HepG2 (cell line): ENCODE data around the gene CARS2. TPM values are rescaled to one million over a fixed set of nuclear protein-coding genes. Genes with fewer than 3 reads are reported as not detected.

Source experiments
- ARNTL ChIP-seq: sonication (generic); formaldehyde crosslinking; IDR thresholded peaks from 2 replicates; pipeline ENCODE4 v1.4.0; 2020; ENCODE audit warnings: mild to moderate bottlenecking, missing genetic modification reagents
- ATF3 ChIP-seq: sonication (generic); formaldehyde crosslinking; IDR thresholded peaks from 2 replicates; pipeline ENCODE4 v1.4.0; 2020; ENCODE audit warnings: missing genetic modification reagents
- BCL6 ChIP-seq: IDR thresholded peaks from 2 replicates; pipeline ENCODE4 v1.6.1; 2016; ENCODE audit warnings: missing genetic modification reagents, missing compliant biosample characterization
- DZIP1 ChIP-seq: sonication (generic); formaldehyde crosslinking; IDR thresholded peaks from 2 replicates; pipeline ENCODE4 v1.5.0; 2020; ENCODE audit warnings: mild to moderate bottlenecking, missing genetic modification reagents
- GTF2F1 ChIP-seq: fragments of 150-350 bp; IDR thresholded peaks from 2 replicates; pipeline ENCODE4 v1.6.1; 2014; ENCODE audit warnings: low read length
- NFIC ChIP-seq: IDR thresholded peaks from 2 replicates; pipeline ENCODE4 v1.6.1; 2012; ENCODE audit warnings: mild to moderate bottlenecking, low read length, inconsistent platforms
- PREB ChIP-seq: sonication (generic); formaldehyde crosslinking; IDR thresholded peaks from 2 replicates; pipeline ENCODE4 v1.4.0; 2020; ENCODE audit warnings: missing genetic modification reagents
- SAP130 ChIP-seq: IDR thresholded peaks from 2 replicates; pipeline ENCODE4 v1.6.1; 2016; ENCODE audit warnings: low read depth
- SMYD3 ChIP-seq: sonication (generic); formaldehyde crosslinking; IDR thresholded peaks from 2 replicates; pipeline ENCODE4 v1.8.1; 2023; ENCODE audit warnings: mild to moderate bottlenecking, missing genetic modification reagents
- SNRNP70 ChIP-seq: fragments of 200-400 bp; formaldehyde crosslinking; IDR thresholded peaks from 2 replicates; pipeline ENCODE4 v1.6.1; 2017; ENCODE audit warnings: mild to moderate bottlenecking, low read depth, low read length, moderate library complexity
- TGIF2 ChIP-seq: IDR thresholded peaks from 2 replicates; pipeline ENCODE4 v1.6.1; 2016; ENCODE audit warnings: control low read depth, missing compliant biosample characterization
- TMF1 ChIP-seq: sonication (generic); formaldehyde crosslinking; IDR thresholded peaks from 2 replicates; pipeline ENCODE4 v1.8.1; 2022; ENCODE audit warnings: low read depth, missing genetic modification reagents
- TRIM22 ChIP-seq: fragments of 450-650 bp; IDR thresholded peaks from 2 replicates; pipeline ENCODE4 v1.6.1; 2017
- ZFP36 ChIP-seq: fragments of 150-350 bp; IDR thresholded peaks from 2 replicates; pipeline ENCODE4 v1.6.1; 2018; ENCODE audit warnings: borderline replicate concordance, low read length, low read depth; ENCODE audit not compliant: partially characterized antibody
- ZNF335 ChIP-seq: sonication (generic); formaldehyde crosslinking; IDR thresholded peaks from 2 replicates; pipeline ENCODE4 v1.4.0; 2020; ENCODE audit warnings: missing genetic modification reagents
- ZNF432 ChIP-seq: sonication (generic); formaldehyde crosslinking; IDR thresholded peaks from 2 replicates; pipeline ENCODE4 v1.5.0; 2020; ENCODE audit warnings: missing genetic modification reagents, mild to moderate bottlenecking, borderline replicate concordance
- ZNF609 ChIP-seq: sonication (generic); formaldehyde crosslinking; IDR thresholded peaks from 2 replicates; pipeline ENCODE4 v1.4.0; 2020; ENCODE audit warnings: mild to moderate bottlenecking, missing genetic modification reagents, borderline replicate concordance
- ZNF629 ChIP-seq: sonication (generic); formaldehyde crosslinking; conservative IDR thresholded peaks from 2 replicates; pipeline ENCODE4 v1.5.0; 2020; ENCODE audit warnings: missing genetic modification reagents
- ZNF790 ChIP-seq: sonication (generic); formaldehyde crosslinking; IDR thresholded peaks from 2 replicates; pipeline ENCODE4 v1.8.0; 2022; ENCODE audit warnings: missing genetic modification reagents, mild to moderate bottlenecking, borderline replicate concordance
- polyA plus RNA-seq, 8 experiments: library from polyadenylated mRNA; depleted of rRNA in 3 of 8; stranded (reverse) in 7 of 8; unstranded in 1 of 8; fragments of >200 nt; fragmentation: Illumina TruSeq in 4 of 8; extraction: Trizol in 4 of 8; gene quantifications; 2 replicates each; pipeline versions ENCODE4 v1.2.1 to v1.2.3, GENCODE V29; 2011 to 2016; ENCODE audit warnings: low read depth in 4 of 8, missing spikeins in 1 of 8, mixed read lengths in 1 of 8; ENCODE audit not compliant: insufficient read depth in 1 of 8
- total RNA-seq, 5 experiments: library from RNA; depleted of rRNA; stranded (reverse); fragments of >200 nt; fragmentation: Illumina TruSeq; extraction: Trizol; gene quantifications; 2 replicates each; pipeline ENCODE4 v1.2.3, GENCODE V29; 2016; ENCODE audit warnings: low read depth in 1 of 5

CARS2 gene
- total and polyA plus RNA-seq, 2 of the 13 experiments (the other 11 are each of a cell fraction or from before 2014, with no cell fraction given): 41.1 to 59.3 TPM

- TF ChIP-seq TRIM22 (no peak), ARNTL (CRISPR knock-in tag) (peak; percentile 20; the same call in 1 of the 2 replicates), ZNF790 (CRISPR knock-in tag) (no peak), NFIC (no peak), GTF2F1 (no peak), BCL6 (CRISPR knock-in tag) (no peak), ZFP36 (no peak), SNRNP70 (no peak), PREB (CRISPR knock-in tag) (no peak), DZIP1 (CRISPR knock-in tag) (peak; percentile 82; the same call in 1 of the 2 replicates), SMYD3 (CRISPR knock-in tag) (no peak), ZNF335 (CRISPR knock-in tag) (no peak), SAP130 (peak; percentile 75; the same call in 1 of the 2 replicates), ATF3 (CRISPR knock-in tag) (no peak), ZNF609 (CRISPR knock-in tag) (no peak), TMF1 (peak; percentile 84), TGIF2 (peak; percentile 63; the same call in 1 of the 2 replicates), ZNF629 (CRISPR knock-in tag) (no peak), ZNF432 (CRISPR knock-in tag) (no peak)
These were observed 90.4 kb downstream of the CARS2 start, which contains the start of gene NAXD (continued) for GRCh38 chr13:110615322-110616102.
